PC-3 (cell line): Measurements from ENCODE around the gene PEX11G.

Experiments
- EZH2 ChIP-seq: fragments of 300-600 bp; sonication (generic); IDR thresholded peaks from one replicate; pipeline ENCODE4 v1.6.1; 2017; ENCODE audit warnings: antibody characterized with exemption, mild to moderate bottlenecking, low read length; ENCODE audit not compliant: unreplicated experiment
- TF ChIP-seq, protein P1 (sequence below): fragments of 300-600 bp; sonication (generic); conservative IDR thresholded peaks from 2 replicates; pipeline ENCODE4 v1.5.1; 2017; ENCODE audit warnings: antibody characterized with exemption, low read depth, mild to moderate bottlenecking, low read length

DNA sequence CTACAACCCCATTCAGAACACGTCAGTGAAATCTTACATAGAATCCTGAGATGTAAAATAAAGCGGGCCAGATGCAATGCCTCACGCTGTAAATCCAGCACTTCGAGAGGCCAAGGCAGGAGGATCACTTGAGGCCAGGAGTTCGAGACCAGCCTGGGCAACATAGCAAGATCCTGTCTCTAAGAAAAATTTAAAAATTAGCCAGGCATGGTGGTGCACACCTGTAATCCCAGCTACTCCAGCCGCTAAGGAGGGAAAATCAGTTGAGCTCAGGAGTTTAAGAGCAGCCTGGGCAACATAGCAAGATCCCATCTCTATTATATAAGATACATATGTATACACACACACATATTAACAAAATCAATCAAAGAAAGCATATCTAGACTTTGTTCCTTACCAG is 41.2 kb downstream of the PEX11G start:
- TF ChIP-seq, protein P1, sequence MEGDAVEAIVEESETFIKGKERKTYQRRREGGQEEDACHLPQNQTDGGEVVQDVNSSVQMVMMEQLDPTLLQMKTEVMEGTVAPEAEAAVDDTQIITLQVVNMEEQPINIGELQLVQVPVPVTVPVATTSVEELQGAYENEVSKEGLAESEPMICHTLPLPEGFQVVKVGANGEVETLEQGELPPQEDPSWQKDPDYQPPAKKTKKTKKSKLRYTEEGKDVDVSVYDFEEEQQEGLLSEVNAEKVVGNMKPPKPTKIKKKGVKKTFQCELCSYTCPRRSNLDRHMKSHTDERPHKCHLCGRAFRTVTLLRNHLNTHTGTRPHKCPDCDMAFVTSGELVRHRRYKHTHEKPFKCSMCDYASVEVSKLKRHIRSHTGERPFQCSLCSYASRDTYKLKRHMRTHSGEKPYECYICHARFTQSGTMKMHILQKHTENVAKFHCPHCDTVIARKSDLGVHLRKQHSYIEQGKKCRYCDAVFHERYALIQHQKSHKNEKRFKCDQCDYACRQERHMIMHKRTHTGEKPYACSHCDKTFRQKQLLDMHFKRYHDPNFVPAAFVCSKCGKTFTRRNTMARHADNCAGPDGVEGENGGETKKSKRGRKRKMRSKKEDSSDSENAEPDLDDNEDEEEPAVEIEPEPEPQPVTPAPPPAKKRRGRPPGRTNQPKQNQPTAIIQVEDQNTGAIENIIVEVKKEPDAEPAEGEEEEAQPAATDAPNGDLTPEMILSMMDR = no peak
- no peak for TF ChIP-seq EZH2
